DOHH2 (cell line): ENCODE measurements around the gene CRIP3.

Experiments
- EZH2phosphoT487 ChIP-seq: fragments of 200-600 bp; sonication (generic); IDR thresholded peaks from 2 replicates; pipeline ENCODE4 v1.6.1; 2017; ENCODE audit warnings: borderline replicate concordance, mild to moderate bottlenecking, antibody characterized with exemption, low read length, moderate library complexity, mixed read lengths
- TF ChIP-seq, protein P1 (sequence below): fragments of 200-600 bp; sonication (generic); IDR thresholded peaks from one replicate; pipeline ENCODE4 v1.5.1; 2014; ENCODE audit warnings: antibody characterized with exemption, mild to moderate bottlenecking, low read depth, low read length; ENCODE audit not compliant: poor library complexity, severe bottlenecking

DNA sequence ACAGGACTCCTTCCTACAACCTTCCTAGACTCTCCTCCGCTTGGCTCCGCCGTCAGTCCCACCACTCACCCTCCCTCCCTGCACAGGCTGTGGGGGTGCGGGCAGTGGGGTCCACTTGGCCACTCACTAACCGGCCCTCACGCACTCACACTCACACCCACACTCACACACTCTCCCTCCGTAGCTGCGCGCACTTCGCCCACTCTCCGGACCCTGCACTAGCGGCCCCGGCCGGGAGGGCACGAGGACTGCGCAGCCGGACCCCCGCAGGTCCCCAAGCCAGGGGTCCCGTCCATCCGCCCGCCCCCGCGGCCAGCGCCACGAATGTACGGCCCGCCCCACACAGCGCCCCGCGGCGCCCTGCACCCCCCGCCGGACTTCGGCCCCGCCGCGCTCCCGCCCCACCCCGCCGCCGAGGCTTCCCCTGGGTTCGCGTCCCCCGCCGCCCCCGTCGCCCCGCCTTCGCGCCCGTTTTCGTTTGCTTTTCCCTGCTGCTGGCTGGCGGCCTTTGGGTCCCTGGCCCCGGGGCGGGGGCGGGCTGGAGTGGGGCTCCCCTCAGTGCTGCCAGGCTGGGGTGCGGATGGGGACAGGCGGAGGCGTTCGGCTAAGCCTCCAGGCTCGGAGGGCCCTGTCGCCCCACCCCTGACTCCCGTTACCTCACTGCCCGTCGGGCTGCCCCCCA, 33.6 kb downstream of the CRIP3 start:
- TF ChIP-seq, protein P1, sequence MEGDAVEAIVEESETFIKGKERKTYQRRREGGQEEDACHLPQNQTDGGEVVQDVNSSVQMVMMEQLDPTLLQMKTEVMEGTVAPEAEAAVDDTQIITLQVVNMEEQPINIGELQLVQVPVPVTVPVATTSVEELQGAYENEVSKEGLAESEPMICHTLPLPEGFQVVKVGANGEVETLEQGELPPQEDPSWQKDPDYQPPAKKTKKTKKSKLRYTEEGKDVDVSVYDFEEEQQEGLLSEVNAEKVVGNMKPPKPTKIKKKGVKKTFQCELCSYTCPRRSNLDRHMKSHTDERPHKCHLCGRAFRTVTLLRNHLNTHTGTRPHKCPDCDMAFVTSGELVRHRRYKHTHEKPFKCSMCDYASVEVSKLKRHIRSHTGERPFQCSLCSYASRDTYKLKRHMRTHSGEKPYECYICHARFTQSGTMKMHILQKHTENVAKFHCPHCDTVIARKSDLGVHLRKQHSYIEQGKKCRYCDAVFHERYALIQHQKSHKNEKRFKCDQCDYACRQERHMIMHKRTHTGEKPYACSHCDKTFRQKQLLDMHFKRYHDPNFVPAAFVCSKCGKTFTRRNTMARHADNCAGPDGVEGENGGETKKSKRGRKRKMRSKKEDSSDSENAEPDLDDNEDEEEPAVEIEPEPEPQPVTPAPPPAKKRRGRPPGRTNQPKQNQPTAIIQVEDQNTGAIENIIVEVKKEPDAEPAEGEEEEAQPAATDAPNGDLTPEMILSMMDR: no peak
- no peak for TF ChIP-seq EZH2phosphoT487
